Keratinocyte (primary cell): Measurements from ENCODE around the gene E2F7. TPM values are rescaled to one million over a fixed set of nuclear protein-coding genes. Genes with fewer than 3 reads are reported as not detected.

ENCODE experiments used
- DNase-seq: peaks from one replicate; pipeline ENCODE4 v3.0.0-alpha.2; 2011; ENCODE audit warnings: low read depth, missing footprints, low spot score
- FAIRE-seq: peaks from 2 replicates; lab custom pipeline; 2011; peaks lifted over from hg19 to GRCh38; lab: Jason Lieb, UNC
- H2AFZ ChIP-seq: 2 replicates; pipeline ENCODE4 v1.6.0; 2012; ENCODE audit warnings: low read length, control low read depth, inconsistent platforms; ENCODE audit not compliant: control insufficient read depth
- H3K27ac ChIP-seq: 2 replicates; pipeline ENCODE4 v1.5.1; 2011; ENCODE audit warnings: low read length; ENCODE audit not compliant: control insufficient read depth, insufficient read depth
- H3K27me3 ChIP-seq: 3 replicates; pipeline ENCODE4 v1.6.0; 2011; ENCODE audit warnings: low read length; ENCODE audit not compliant: control insufficient read depth, insufficient read depth; ENCODE audit errors: extremely low read depth
- H3K36me3 ChIP-seq, 2 experiments: 2 replicates in 1 of 2; 3 replicates in 1 of 2; pipeline ENCODE4 v1.5.1; 2011; ENCODE audit warnings: low read length in 2 of 2, mild to moderate bottlenecking in 1 of 2; ENCODE audit not compliant: control insufficient read depth in 2 of 2, insufficient read depth in 2 of 2; ENCODE audit errors: extremely low read depth in 1 of 2
- H3K4me1 ChIP-seq: 3 replicates; pipeline ENCODE4 v1.5.1; 2011; ENCODE audit warnings: low read length; ENCODE audit not compliant: control insufficient read depth, insufficient read depth; ENCODE audit errors: extremely low read depth
- H3K4me2 ChIP-seq: 3 replicates; pipeline ENCODE4 v1.6.0; 2011; ENCODE audit warnings: low read depth, low read length; ENCODE audit not compliant: control insufficient read depth, insufficient read depth; ENCODE audit errors: extremely low read depth
- H3K4me3 ChIP-seq, 3 experiments: fragments of 200-600 bp in 1 of 3; sonication (generic) in 1 of 3; 2 replicates in 2 of 3; 3 replicates in 1 of 3; pipeline ENCODE4 v1.5.1; 2011 to 2016; ENCODE audit warnings: low read length in 3 of 3, mild to moderate bottlenecking in 3 of 3, control low read depth in 2 of 3, inconsistent platforms in 1 of 3, low read depth in 1 of 3, mixed read lengths in 1 of 3, mixed run types in 1 of 3, moderate library complexity in 1 of 3; ENCODE audit not compliant: control insufficient read depth in 2 of 3, insufficient read depth in 2 of 3; ENCODE audit errors: extremely low read depth in 1 of 3
- H3K79me2 ChIP-seq: 2 replicates; pipeline ENCODE4 v1.6.0; 2012; ENCODE audit warnings: low read length; ENCODE audit not compliant: control insufficient read depth, insufficient read depth
- H3K9ac ChIP-seq: 3 replicates; pipeline ENCODE4 v1.6.0; 2011; ENCODE audit warnings: low read length; ENCODE audit not compliant: control insufficient read depth, insufficient read depth; ENCODE audit errors: extremely low read depth
- H3K9me1 ChIP-seq: 3 replicates; pipeline ENCODE4 v1.6.0; 2011; ENCODE audit warnings: low read length; ENCODE audit not compliant: control insufficient read depth, insufficient read depth; ENCODE audit errors: extremely low read depth
- H3K9me3 ChIP-seq: 2 replicates; pipeline ENCODE4 v1.5.1; 2012; ENCODE audit warnings: low read depth, low read length; ENCODE audit not compliant: control insufficient read depth
- H4K20me1 ChIP-seq: 3 replicates; pipeline ENCODE4 v1.6.0; 2011; ENCODE audit warnings: low read length; ENCODE audit not compliant: control insufficient read depth, insufficient read depth; ENCODE audit errors: extremely low read depth
- CTCF ChIP-seq, 3 experiments: IDR thresholded peaks in 1 of 3; conservative IDR thresholded peaks in 1 of 3; optimal IDR thresholded peaks in 1 of 3; 2 replicates in 2 of 3; 3 replicates in 1 of 3; pipeline versions ENCODE3 to v1.5.1; 2011; ENCODE audit warnings: low read length in 3 of 3, mild to moderate bottlenecking in 3 of 3, moderate library complexity in 2 of 3, control low read depth in 1 of 3, inconsistent platforms in 1 of 3; ENCODE audit not compliant: insufficient read depth in 2 of 3; ENCODE audit errors: extremely low read depth in 1 of 3
- EZH2 ChIP-seq: IDR thresholded peaks from one replicate; pipeline ENCODE4 v1.6.1; 2012; ENCODE audit warnings: inconsistent platforms, mild to moderate bottlenecking, low read length, moderate library complexity
- dilution Hi-C: fragments of 300-500 bp; cut with MboI; formaldehyde crosslinking; loops from one replicate; pipeline ENCODE4 v1.7.0; 2020; ENCODE audit warnings: low sequenced_read_pairs; ENCODE audit not compliant: extremely low pct_ligation_motif_present
- polyA plus RNA-seq, 5 experiments: library from polyadenylated mRNA; depleted of rRNA in 3 of 5; stranded (reverse) in 3 of 5; stranded (forward) in 1 of 5; unstranded in 1 of 5; fragments of >200 nt; gene quantifications; 1 replicate in 1 of 5; 2 replicates in 3 of 5; 3 replicates in 1 of 5; pipeline versions ENCODE4 v1.2.1 to v1.2.3, GENCODE V29; 2011 to 2012; ENCODE audit warnings: missing spikeins in 2 of 5, low read depth in 1 of 5, low replicate concordance in 1 of 5

E2F7 gene
- polyA plus RNA-seq, 1 donor (not counting 4 experiments of a cell fraction or from before 2014, with no cell fraction given), result 9.9 TPM

GRCh38 chr12:77035226-77035625, 30.1 kb downstream of the E2F7 start:
- Histone ChIP-seq H3K9me1 (no peaks in the 10 kb centered on the region), H3K27ac (no peak overlapping the region), H4K20me1 (no peaks in the 10 kb centered on the region), H3K79me2 (peaks cover 2% of the 10 kb centered on the region), H3K4me2 (no peak overlapping the region), H3K36me3 (peaks cover 3 to 8% of the 10 kb centered on the region in 2 experiments), H3K27me3 (no peaks in the 10 kb centered on the region), H3K4me3 (no peak overlapping the region), H3K9ac (no peak overlapping the region), H3K9me3 (no peaks in the 10 kb centered on the region), H3K4me1 (peaks cover 22% of the 10 kb centered on the region), H2AFZ (no peak overlapping the region)
- TF ChIP-seq CTCF (optimal IDR thresholded peaks at IDR 0.05 in 1 of 3, IDR thresholded peaks at IDR 0.05 in 1 of 3, conservative IDR thresholded peaks at IDR 0.05 in 1 of 3; ENCODE audit: extremely low read depth in 1 of 3, insufficient read depth in 2 of 3, low read length in 3 of 3) (no peak), EZH2 (no peak)
- no peak for DNase-seq
- dilution Hi-C loops, result no loop called here
- FAIRE-seq, result no peak

DNA sequence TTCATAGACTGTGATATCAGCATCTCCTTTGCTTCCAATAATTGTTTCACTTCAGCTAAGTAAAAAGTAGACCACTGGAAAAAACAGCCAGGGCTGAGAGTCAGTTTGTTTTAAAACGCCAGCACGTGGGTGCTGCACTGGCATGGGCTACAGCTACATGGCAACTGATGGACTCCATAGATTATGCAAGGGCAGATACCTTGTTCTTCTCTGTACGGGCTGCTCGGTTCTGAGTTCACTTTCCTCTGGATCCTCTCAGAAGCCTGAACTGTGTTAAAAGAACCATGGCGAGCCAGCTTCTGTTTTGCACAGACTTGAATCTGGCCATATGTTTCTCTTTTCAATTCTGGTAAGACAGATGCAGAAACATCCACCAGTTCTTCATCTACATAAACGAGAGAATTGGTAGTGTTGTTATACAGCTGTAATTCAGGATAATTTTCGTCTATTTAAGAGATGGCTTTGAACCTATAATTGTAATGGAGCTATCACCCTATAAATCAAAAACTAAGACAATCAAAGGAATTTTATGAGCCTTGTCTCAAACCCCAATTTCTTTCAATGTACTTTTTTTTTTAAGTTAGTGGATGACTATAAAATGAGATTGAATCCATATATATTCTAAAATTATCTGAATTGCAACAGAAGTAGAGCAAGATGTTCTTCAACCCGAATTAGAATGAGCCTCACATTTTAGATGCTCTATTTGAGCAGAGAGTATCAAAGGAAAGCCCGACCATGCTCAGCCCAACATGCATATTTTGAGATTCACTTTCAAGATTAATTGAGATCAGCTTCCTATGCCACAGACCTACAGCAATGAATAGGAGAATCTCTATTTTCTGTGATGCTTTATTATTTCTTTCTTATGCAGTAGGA, 31.5 kb downstream of the E2F7 start:
- Histone ChIP-seq H3K4me3 (no peak overlapping the region), H3K9me3 (no peaks in the 10 kb centered on the region), H3K27ac (peak overlapping the region; percentile 87), H2AFZ (no peak overlapping the region), H3K4me1 (peaks cover 22% of the 10 kb centered on the region), H3K27me3 (no peaks in the 10 kb centered on the region), H3K4me2 (no peak overlapping the region), H4K20me1 (no peaks in the 10 kb centered on the region), H3K9ac (no peak overlapping the region), H3K36me3 (peaks cover 8 to 15% of the 10 kb centered on the region in 2 experiments), H3K79me2 (peaks cover 2% of the 10 kb centered on the region), H3K9me1 (no peaks in the 10 kb centered on the region)
- DNase-seq, result no peak
- FAIRE-seq, result no peak
- TF ChIP-seq EZH2 (no peak), CTCF (optimal IDR thresholded peaks at IDR 0.05 in 1 of 3, IDR thresholded peaks at IDR 0.05 in 1 of 3, conservative IDR thresholded peaks at IDR 0.05 in 1 of 3; ENCODE audit: extremely low read depth in 1 of 3, insufficient read depth in 2 of 3, low read length in 3 of 3) (no peak)
- dilution Hi-C loops, result no loop called here
